DMS114 treated with DMSO at 0.1 percent for 48 hours (cell line): ENCODE data around the gene PNCK.
"Not testable (repeated sequence)": the region's sequence is repeated elsewhere in the genome, so short reads cannot be mapped to it uniquely, and the experiment has no call there.

ENCODE experiments used
- DNase-seq: peaks from one replicate; lab custom pipeline; 2025; ENCODE audit not compliant: unreplicated experiment; lab: John Stamatoyannopoulos, UW

PNCK gene

GRCh38 chrX:153686711-153687110, 13.1 kb upstream of the PNCK start:
- DNase-seq, result no peak

- no peak for DNase-seq
These were observed 12.4 kb upstream of the PNCK start for GRCh38 chrX:153685751-153686696.

- DNase-seq, result no peak
These were observed 11.5 kb upstream of the PNCK start for GRCh38 chrX:153685156-153685536.

- DNase-seq, result no peak
These were observed 11.0 kb upstream of the PNCK start for GRCh38 chrX:153684467-153685155.

GRCh38 chrX:153683486-153683885, 9.9 kb upstream of the PNCK start:
- DNase-seq, result not testable (repeated sequence)

GRCh38 chrX:153681175-153681574, 7.6 kb upstream of the PNCK start:
- DNase-seq, result no peak

- no peak for DNase-seq
These were observed 722 bp upstream of the PNCK start for GRCh38 chrX:153674219-153674851.

GRCh38 chrX:153672531-153673427, 834 bp downstream of the PNCK start:
- DNase-seq, result no peak

- DNase-seq, result no peak
These were observed 1.8 kb downstream of the PNCK start for GRCh38 chrX:153671589-153672530.

- DNase-seq, result no peak
These were observed 2.6 kb downstream of the PNCK start for GRCh38 chrX:153670748-153671588.

- DNase-seq, result no peak
These were observed 3.5 kb downstream of the PNCK start for GRCh38 chrX:153669901-153670731.

- DNase-seq, result no peak
These were observed 4.3 kb downstream of the PNCK start for GRCh38 chrX:153669174-153669890.

- no peak for DNase-seq
These were observed 5.0 kb downstream of the PNCK start for GRCh38 chrX:153668423-153669173.

- peak; percentile 8 for DNase-seq
These were observed 5.6 kb downstream of the PNCK start for GRCh38 chrX:153667956-153668396.

- DNase-seq, result no peak
These were observed 6.2 kb downstream of the PNCK start for GRCh38 chrX:153667281-153667955.
